GM12878 (cell line): ENCODE results near the gene LRRC40. TPM values are rescaled to one million over a fixed set of nuclear protein-coding genes. Genes with fewer than 3 reads are reported as not detected.

ENCODE experiments used
- ATAC-seq: fragments of 200-7000 bp; cut with Tn5 transposase; 3 replicates; pipeline ENCODE4 v1.9.1; 2020; ENCODE audit warnings: mild to moderate bottlenecking, moderate library complexity
- BruUV-seq: library from RNA; stranded (reverse); fragments of 400-500 nt; replicated peaks from 2 replicates; lab custom pipeline; 2021; lab: Mats Ljungman, UMichigan
- CTCF ChIA-PET: fragments of 300-600 bp; sonication (Branson Sonifier 250); formaldehyde crosslinking; extraction: SDS; loops from one replicate; lab custom pipeline; 2021; ENCODE audit warnings: inconsistent platforms; lab: Yijun Ruan, JAX
- POLR2A ChIA-PET: fragments of 350-600 bp; formaldehyde crosslinking; extraction: SDS; loops from one replicate; lab custom pipeline; 2021; ENCODE audit warnings: inconsistent platforms; lab: Charles Lee
- RAD21 ChIA-PET: fragments of 300-600 bp; sonication (Branson Sonifier 250); formaldehyde crosslinking; loops from one replicate; lab custom pipeline; 2023; ENCODE audit warnings: antibody characterized with exemption; ENCODE audit not compliant: unreplicated experiment; lab: Charles Lee
- SMC1A ChIA-PET: fragments of 300-600 bp; sonication (Branson Sonifier 250); formaldehyde crosslinking; loops from one replicate; lab custom pipeline; 2023; ENCODE audit not compliant: unreplicated experiment, uncharacterized antibody; lab: Charles Lee
- DNase-seq: peaks from one replicate; pipeline ENCODE4 v3.0.0-alpha.2; 2011; ENCODE audit warnings: low read depth, low spot score
- FAIRE-seq: peaks from 3 replicates; lab custom pipeline; 2011; peaks lifted over from hg19 to GRCh38; lab: Jason Lieb, UNC
- H2AFZ ChIP-seq: 2 replicates; pipeline ENCODE4 v1.6.0; 2011; ENCODE audit warnings: low read depth, low read length, control low read depth; ENCODE audit not compliant: control insufficient read depth
- H3K27ac ChIP-seq: 2 replicates; pipeline ENCODE4 v1.5.1; 2011; ENCODE audit warnings: control low read depth; ENCODE audit not compliant: control insufficient read depth, insufficient read depth
- H3K27me3 ChIP-seq, 2 experiments: replicated peaks in 1 of 2; 2 replicates each; pipeline versions ENCODE4 v1.6.0 to v1.6.1; 2011; ENCODE audit warnings: low read length in 1 of 2; ENCODE audit not compliant: control insufficient read depth in 2 of 2, insufficient read depth in 2 of 2
- H3K36me3 ChIP-seq, 2 experiments: 2 replicates each; pipeline ENCODE4 v1.5.1; 2011; ENCODE audit warnings: low read length in 1 of 2; ENCODE audit not compliant: control insufficient read depth in 2 of 2, insufficient read depth in 2 of 2
- H3K4me1 ChIP-seq: 2 replicates; pipeline ENCODE4 v1.6.1; 2011; ENCODE audit warnings: mild to moderate bottlenecking, low read length, moderate library complexity, mixed read lengths; ENCODE audit not compliant: control insufficient read depth, insufficient read depth
- H3K4me2 ChIP-seq: 2 replicates; pipeline ENCODE4 v1.6.0; 2011; ENCODE audit warnings: control low read depth; ENCODE audit not compliant: control insufficient read depth, insufficient read depth
- H3K4me3 ChIP-seq: fragments of 200-600 bp; sonication (generic); 2 replicates; pipeline ENCODE4 v1.5.1; 2016
- H3K79me2 ChIP-seq: 2 replicates; pipeline ENCODE4 v1.6.0; 2011; ENCODE audit warnings: low read length; ENCODE audit not compliant: control insufficient read depth, insufficient read depth
- H3K9ac ChIP-seq: 2 replicates; pipeline ENCODE4 v1.8.0; 2011; ENCODE audit warnings: low read length, control low read depth, mixed read lengths; ENCODE audit not compliant: control insufficient read depth, insufficient read depth
- H3K9me3 ChIP-seq: replicated peaks from 3 replicates; pipeline ENCODE4 v1.5.1; 2011; ENCODE audit warnings: mild to moderate bottlenecking, low read length; ENCODE audit not compliant: control insufficient read depth, insufficient read depth
- H4K20me1 ChIP-seq: 2 replicates; pipeline ENCODE4 v1.6.0; 2011; ENCODE audit not compliant: control insufficient read depth, insufficient read depth
- BCL11A ChIP-seq: IDR thresholded peaks from 2 replicates; pipeline ENCODE4 v1.6.1; 2011; ENCODE audit warnings: low read depth, low read length
- CBX5 ChIP-seq: sonication (generic); IDR thresholded peaks from 2 replicates; pipeline ENCODE4 v1.6.1; 2016; ENCODE audit warnings: low read depth, moderate library complexity, mild to moderate bottlenecking, inconsistent platforms
- HSF1 ChIP-seq: fragments of 150-350 bp; IDR thresholded peaks from 2 replicates; pipeline ENCODE4 v1.6.1; 2014; ENCODE audit warnings: mild to moderate bottlenecking, low read depth, low read length
- JUNB ChIP-seq: IDR thresholded peaks from 2 replicates; pipeline ENCODE4 v1.6.1; 2016; ENCODE audit warnings: antibody characterized with exemption, mild to moderate bottlenecking
- MXI1 ChIP-seq: fragments of 150-350 bp; IDR thresholded peaks from 2 replicates; pipeline ENCODE4 v1.6.1; 2011; ENCODE audit warnings: low read depth, mild to moderate bottlenecking, inconsistent platforms, low read length, improper control_type of control experiment
- RCOR1 ChIP-seq: conservative IDR thresholded peaks from 2 replicates; pipeline ENCODE4 v1.6.1; 2012; ENCODE audit warnings: low read depth, low read length, improper control_type of control experiment
- SMAD1 ChIP-seq: fragments of 450-650 bp; IDR thresholded peaks from 2 replicates; pipeline ENCODE4 v1.6.1; 2018; ENCODE audit warnings: mild to moderate bottlenecking, low read depth; ENCODE audit not compliant: partially characterized antibody
- WGBS: methylation state at CpG from one replicate; pipeline ENCODE4 v1.1.6; 2016; ENCODE audit warnings: low lambda C conversion rate; ENCODE audit not compliant: insufficient replicate concordance, insufficient coverage; ENCODE audit errors: missing lambda C conversion rate; 5-methylcytosine and 5-hydroxymethylcytosine counted together
- in situ Hi-C: fragments of 300-500 bp; cut with MboI; formaldehyde crosslinking; loops from 9 replicates; pipeline ENCODE4 v1.14.3; 2018; ENCODE audit warnings: mixed read lengths
- intact Hi-C: fragments of 100-400 bp; cut with micrococcal nuclease; formaldehyde crosslinking; loops from one replicate; pipeline ENCODE4 v1.14.2; 2022; ENCODE audit not compliant: unreplicated experiment
- polyA plus RNA-seq, 11 experiments: library from polyadenylated mRNA; depleted of rRNA in 4 of 11; unstranded in 6 of 11; stranded (reverse) in 5 of 11; fragments of >200 nt; fragmentation: Nextera tagmentation in 4 of 11; fragmentation: Illumina TruSeq in 1 of 11; extraction: Ambion mirVana in 4 of 11; extraction: Trizol in 1 of 11; gene quantifications; 1 replicate in 1 of 11; 2 replicates in 10 of 11; pipeline versions ENCODE4 v1.2.1 to v1.2.3, GENCODE V29; 2011 to 2016; ENCODE audit warnings: inconsistent platforms in 2 of 11, missing spikeins in 2 of 11, low read depth in 1 of 11
- total RNA-seq, 4 experiments: library from RNA; depleted of rRNA in 3 of 4; stranded (reverse); fragments of >200 nt in 3 of 4; fragmentation: Illumina TruSeq in 1 of 4; extraction: Trizol in 1 of 4; gene quantifications; 2 replicates each; pipeline versions ENCODE4 v1.2.1 to v1.2.3, GENCODE V29; 2013 to 2021

The LRRC40 gene
- total and polyA plus RNA-seq, 10 of the 15 experiments (the other 5 are each of a cell fraction or from before 2014, with no cell fraction given), result 19.5 to 44.3 (median 30.9) TPM

DNA sequence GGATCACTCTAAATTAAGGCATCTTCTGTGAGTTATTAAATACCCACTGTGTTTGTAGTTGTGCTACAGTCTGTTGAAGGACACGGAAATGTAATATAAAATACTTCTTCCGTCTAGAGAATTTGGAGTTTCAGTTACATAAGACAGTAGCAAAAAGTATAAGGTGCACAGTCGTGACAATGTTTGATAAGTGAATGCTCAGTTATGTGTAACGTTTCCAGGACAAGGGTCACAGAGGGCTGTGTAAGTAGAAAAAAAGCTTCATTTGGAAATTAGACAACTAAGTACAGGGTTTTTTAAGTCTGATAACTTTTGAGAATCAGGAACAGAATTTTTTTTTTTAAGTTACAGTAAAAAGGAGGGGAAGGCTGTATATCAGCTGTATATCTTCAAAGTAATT lies 43.4 kb upstream of the LRRC40 start:
- no peak overlapping the region for H3K4me3 ChIP-seq
- FAIRE-seq (no peak), DNase-seq (no peak), ATAC-seq (no peak)
- no peak overlapping the region for H2AFZ ChIP-seq
- RAD21 ChIA-PET, result no interaction called here
- no peak overlapping the region for H3K4me2 ChIP-seq
- H3K27ac ChIP-seq, result no peak overlapping the region
- H4K20me1 ChIP-seq, result no peaks in the 10 kb centered on the region
- POLR2A ChIA-PET, result interaction anchor here (1.5 kb wide), 1 partner anchor 15 kb away, joined by 3 read pairs; no protein-coding TSS in a partner anchor
- no peaks in the 10 kb centered on the region for H3K27me3 ChIP-seq
- no peaks in the 10 kb centered on the region for H3K4me1 ChIP-seq
- BruUV-seq, result no TSS peak
- no peaks in the 10 kb centered on the region for H3K9me3 ChIP-seq
- intact Hi-C loops (loop anchor here (5.0 kb wide), 1 partner anchor 116 kb away; no protein-coding TSS in a partner anchor), in situ Hi-C loops (no loop called here)
- H3K36me3 ChIP-seq, result peaks cover 8 to 44% of the 10 kb centered on the region in 2 experiments
- TF ChIP-seq JUNB, result no peak
- TF ChIP-seq BCL11A, result no peak
- no peak for TF ChIP-seq RCOR1
- no peak for TF ChIP-seq CBX5
- no peak for TF ChIP-seq MXI1
- no peak for TF ChIP-seq SMAD1
- no peak for TF ChIP-seq HSF1
- WGBS, result 97% methylated on average over 4 of the region's 4 CpGs
- H3K79me2 ChIP-seq, result no peaks in the 10 kb centered on the region
- no peak overlapping the region for H3K9ac ChIP-seq
- CTCF ChIA-PET, result no interaction called here
- SMC1A ChIA-PET, result interaction anchor here (1.4 kb wide), 1 partner anchor 66 kb away, joined by 3 read pairs; no protein-coding TSS in a partner anchor
